ENCODE data around the gene PLK1. TPM values are rescaled to one million over a fixed set of nuclear protein-coding genes. Genes with fewer than 3 reads are reported as not detected.

PLK1 gene
- total RNA-seq, 2 experiments from 2014 or later, result 69.5 to 156 TPM

GRCh38 chr16:23676924-23677480, 1.7 kb upstream of the PLK1 start:
- H3K9me2 ChIP-seq (ENCODE audit: insufficient read depth, low read length), result no peaks in the 10 kb centered on the region
- CTCF ChIA-PET (ENCODE audit: unreplicated experiment), result no interaction called here
- no peak overlapping the region for H3K27ac ChIP-seq (ENCODE audit: low read depth, low read length, poor library complexity, severe bottlenecking)
- TF ChIP-seq CTCF (conservative IDR thresholded peaks at IDR 0.05; ENCODE audit: low read length), result no peak
- no peak for TF ChIP-seq EZH2phosphoT487 (IDR thresholded peaks at IDR 0.05; ENCODE audit: borderline replicate concordance, low read depth, low read length)
- peaks cover 33% of the 10 kb centered on the region for H3K79me2 ChIP-seq (ENCODE audit: insufficient read depth, low read depth, low read length)
- POLR2A ChIA-PET, result interaction anchor here (0.7 to 1.1 kb wide), 2 partner anchors 8 to 18 kb away, joined by 3 to 4 read pairs; no protein-coding TSS in a partner anchor
- H3K36me3 ChIP-seq (ENCODE audit: insufficient read depth, low read length), result peaks cover 45% of the 10 kb centered on the region
- BruUV-seq (replicated peaks), result no TSS peak
- no peak overlapping the region for H2AFZ ChIP-seq (ENCODE audit: low read length)
- peaks cover 28% of the 10 kb centered on the region for H3K4me1 ChIP-seq (ENCODE audit: insufficient read depth, low read length, poor library complexity, severe bottlenecking)
- H4K20me1 ChIP-seq (ENCODE audit: insufficient read depth, low read length), result no peaks in the 10 kb centered on the region
- no peak for DNase-seq (ENCODE audit: low spot score)
- H3K9me3 ChIP-seq (ENCODE audit: low read length), result no peaks in the 10 kb centered on the region
- no peak overlapping the region for H3K4me3 ChIP-seq (ENCODE audit: low read depth, low read length, poor library complexity, severe bottlenecking)
- intact Hi-C loops (cut with micrococcal nuclease; ENCODE audit: unreplicated experiment), result no loop called here
- H3K4me2 ChIP-seq (ENCODE audit: low read length), result no peak overlapping the region

- TF ChIP-seq CTCF (conservative IDR thresholded peaks at IDR 0.05; ENCODE audit: low read length), result no peak
- TF ChIP-seq EZH2phosphoT487 (IDR thresholded peaks at IDR 0.05; ENCODE audit: borderline replicate concordance, low read depth, low read length), result no peak
- no peaks in the 10 kb centered on the region for H4K20me1 ChIP-seq (ENCODE audit: insufficient read depth, low read length)
- peak overlapping the region; percentile 98 for H3K4me3 ChIP-seq (ENCODE audit: low read depth, low read length, poor library complexity, severe bottlenecking)
- intact Hi-C loops (cut with micrococcal nuclease; ENCODE audit: unreplicated experiment), result loop anchor here (2.0 kb wide), 1 partner anchor 39 kb away; the partner anchor contains the start of genes DCTN5 and PALB2
- H3K4me1 ChIP-seq (ENCODE audit: insufficient read depth, low read length, poor library complexity, severe bottlenecking), result peaks cover 28% of the 10 kb centered on the region
- H3K9me3 ChIP-seq (ENCODE audit: low read length), result no peaks in the 10 kb centered on the region
- peak overlapping the region; percentile 71; the same call in 1 of the 2 replicates for H2AFZ ChIP-seq (ENCODE audit: low read length)
- H3K27ac ChIP-seq (ENCODE audit: low read depth, low read length, poor library complexity, severe bottlenecking), result peak overlapping the region; percentile 69
- POLR2A ChIA-PET, result interaction anchor here (1.1 to 1.6 kb wide), 2 partner anchors 12 to 28 kb away, joined by 3 to 8 read pairs; no protein-coding TSS in a partner anchor
- peaks cover 56% of the 10 kb centered on the region for H3K36me3 ChIP-seq (ENCODE audit: insufficient read depth, low read length)
- peaks cover 41% of the 10 kb centered on the region for H3K79me2 ChIP-seq (ENCODE audit: insufficient read depth, low read depth, low read length)
- peak; percentile 49 for DNase-seq (ENCODE audit: low spot score)
- peak overlapping the region; percentile 89 for H3K4me2 ChIP-seq (ENCODE audit: low read length)
- CTCF ChIA-PET (ENCODE audit: unreplicated experiment), result interaction anchor here (0.6 kb wide), 2 partner anchors 9 to 16 kb away, joined by 3 read pairs; no protein-coding TSS in a partner anchor
- H3K9me2 ChIP-seq (ENCODE audit: insufficient read depth, low read length), result no peaks in the 10 kb centered on the region
- BruUV-seq (replicated peaks), result no TSS peak
Measured at GRCh38 chr16:23679274-23679985, 741 bp downstream of the PLK1 start.

Measured in OCI-LY7 (cell line).